Measurements from ENCODE around the gene MAGI1.

DNA sequence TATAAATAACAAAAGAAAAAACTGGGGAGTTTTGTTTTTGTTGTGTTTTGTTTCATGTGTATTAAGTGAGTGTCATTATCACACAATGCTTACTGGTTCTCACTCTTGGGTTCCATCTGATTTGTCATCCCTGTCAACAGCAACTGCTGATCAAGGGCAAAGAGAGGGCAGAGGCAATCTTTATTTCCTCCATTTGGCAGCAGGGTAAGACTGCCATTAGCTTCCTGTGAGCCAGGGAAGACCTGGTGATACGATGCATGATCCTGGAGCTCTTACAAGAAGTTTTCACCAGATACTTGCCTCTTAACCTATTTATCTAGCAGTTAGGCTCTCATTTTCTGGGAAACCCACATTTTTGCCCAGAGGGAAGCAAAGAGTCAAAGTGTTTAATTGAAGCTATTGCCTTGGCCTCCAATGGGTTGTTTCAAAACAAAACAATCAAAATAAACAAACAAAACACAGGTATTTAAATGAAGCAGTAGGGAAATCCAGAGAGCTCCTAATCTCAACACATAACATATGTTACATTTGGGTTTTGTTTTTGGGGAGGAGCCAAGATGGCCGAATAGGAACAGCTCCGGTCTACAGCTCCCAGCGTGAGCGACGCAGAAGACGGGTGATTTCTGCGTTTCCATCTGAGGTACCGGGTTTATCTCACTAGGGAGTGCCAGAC is 529.8 kb downstream of the MAGI1 start:
- TF ChIP-seq, protein P1, sequence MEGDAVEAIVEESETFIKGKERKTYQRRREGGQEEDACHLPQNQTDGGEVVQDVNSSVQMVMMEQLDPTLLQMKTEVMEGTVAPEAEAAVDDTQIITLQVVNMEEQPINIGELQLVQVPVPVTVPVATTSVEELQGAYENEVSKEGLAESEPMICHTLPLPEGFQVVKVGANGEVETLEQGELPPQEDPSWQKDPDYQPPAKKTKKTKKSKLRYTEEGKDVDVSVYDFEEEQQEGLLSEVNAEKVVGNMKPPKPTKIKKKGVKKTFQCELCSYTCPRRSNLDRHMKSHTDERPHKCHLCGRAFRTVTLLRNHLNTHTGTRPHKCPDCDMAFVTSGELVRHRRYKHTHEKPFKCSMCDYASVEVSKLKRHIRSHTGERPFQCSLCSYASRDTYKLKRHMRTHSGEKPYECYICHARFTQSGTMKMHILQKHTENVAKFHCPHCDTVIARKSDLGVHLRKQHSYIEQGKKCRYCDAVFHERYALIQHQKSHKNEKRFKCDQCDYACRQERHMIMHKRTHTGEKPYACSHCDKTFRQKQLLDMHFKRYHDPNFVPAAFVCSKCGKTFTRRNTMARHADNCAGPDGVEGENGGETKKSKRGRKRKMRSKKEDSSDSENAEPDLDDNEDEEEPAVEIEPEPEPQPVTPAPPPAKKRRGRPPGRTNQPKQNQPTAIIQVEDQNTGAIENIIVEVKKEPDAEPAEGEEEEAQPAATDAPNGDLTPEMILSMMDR (IDR thresholded peaks at IDR 0.05), result no peak
- TF ChIP-seq POLR2A (IDR thresholded peaks at IDR 0.05) (no peak), POLR2AphosphoS5 (IDR thresholded peaks at IDR 0.05) (no peak)
